Activated T-helper 1 cell treated with anti-CD3 and anti-CD28 coated beads, Interleukin-2, amount 50 U/mL, for 16 hours (primary cell): Measurements from ENCODE around the gene NAP1L4.

ENCODE experiments used
- DNase-seq, 2 donors: peaks; one replicate each; pipeline ENCODE4 v3.0.0-alpha.2; 2020; ENCODE audit warnings: low read depth in 1 of 2, low spot score in 1 of 2

The NAP1L4 gene

DNA sequence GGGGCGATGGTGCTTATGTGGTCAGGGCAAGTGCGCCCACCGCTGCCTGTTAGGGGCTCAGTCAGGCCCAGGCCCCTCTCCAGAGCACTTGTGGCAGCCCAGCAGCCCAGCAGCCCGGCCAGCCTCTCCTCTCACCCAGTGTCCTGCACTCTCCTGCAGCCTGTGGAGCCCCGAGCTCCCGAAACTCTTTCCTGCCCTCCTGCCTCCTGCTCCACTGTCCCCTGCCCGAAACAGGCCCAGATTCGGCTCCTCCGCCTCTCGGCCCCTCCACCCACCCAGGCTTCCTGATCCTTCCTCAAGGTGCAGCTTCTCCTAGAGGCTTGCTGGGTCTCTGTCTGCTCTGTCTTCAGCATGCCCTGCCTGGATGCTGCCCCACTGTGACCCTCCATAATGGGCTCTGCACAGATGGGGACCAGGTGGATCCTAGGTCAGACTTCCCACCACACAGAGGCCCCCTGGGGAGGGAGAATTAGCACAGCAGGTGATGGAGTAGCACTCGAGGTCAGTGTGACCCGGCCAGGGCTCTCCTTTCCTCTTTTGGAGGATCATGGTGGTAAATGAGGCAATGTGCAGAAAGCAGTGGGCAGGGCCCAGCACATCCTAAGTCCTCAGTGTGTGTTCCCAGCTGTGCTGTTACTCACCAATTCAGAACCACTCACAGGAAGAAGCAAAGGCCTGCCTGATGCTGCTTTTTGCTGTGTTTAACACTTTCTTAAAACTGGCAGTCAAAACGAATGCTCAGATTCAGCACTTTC lies 18.6 kb upstream of the NAP1L4 start:
- no peak for DNase-seq

DNA sequence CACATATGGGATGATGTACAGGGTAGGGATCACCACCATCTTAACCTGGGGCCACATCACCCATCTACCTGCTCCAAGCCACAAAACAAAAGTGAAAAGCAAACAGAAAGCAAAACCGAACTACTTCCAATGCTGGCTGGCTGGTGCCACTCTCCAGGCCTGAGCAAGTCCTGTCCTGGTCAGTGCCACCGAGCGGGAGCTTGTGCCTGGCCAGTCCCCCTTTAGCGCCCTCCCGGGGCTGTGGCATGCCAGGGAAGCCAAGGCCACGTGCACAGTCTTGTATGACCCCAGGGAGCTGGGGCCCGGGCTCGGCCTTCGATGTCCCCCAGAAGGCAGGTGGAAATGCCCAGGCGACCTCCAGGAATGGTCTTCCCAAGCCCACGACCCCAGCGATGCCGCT lies 17.9 kb upstream of the NAP1L4 start:
- DNase-seq: no peak

GRCh38 chr11:3009481-3009880 lies 17.4 kb upstream of the NAP1L4 start:
- no peak for DNase-seq

- no peak for DNase-seq
These were observed 16.7 kb upstream of the NAP1L4 start for GRCh38 chr11:3008746-3009336.

GRCh38 chr11:3007404-3008010 lies 15.4 kb upstream of the NAP1L4 start:
- no peak for DNase-seq

- DNase-seq: no peak
These were observed 14.6 kb upstream of the NAP1L4 start for GRCh38 chr11:3006505-3007260.

GRCh38 chr11:3004481-3004880 lies 12.4 kb upstream of the NAP1L4 start:
- no peak for DNase-seq

- DNase-seq: no peak
These were observed 11.5 kb upstream of the NAP1L4 start for GRCh38 chr11:3003396-3004231.

DNA sequence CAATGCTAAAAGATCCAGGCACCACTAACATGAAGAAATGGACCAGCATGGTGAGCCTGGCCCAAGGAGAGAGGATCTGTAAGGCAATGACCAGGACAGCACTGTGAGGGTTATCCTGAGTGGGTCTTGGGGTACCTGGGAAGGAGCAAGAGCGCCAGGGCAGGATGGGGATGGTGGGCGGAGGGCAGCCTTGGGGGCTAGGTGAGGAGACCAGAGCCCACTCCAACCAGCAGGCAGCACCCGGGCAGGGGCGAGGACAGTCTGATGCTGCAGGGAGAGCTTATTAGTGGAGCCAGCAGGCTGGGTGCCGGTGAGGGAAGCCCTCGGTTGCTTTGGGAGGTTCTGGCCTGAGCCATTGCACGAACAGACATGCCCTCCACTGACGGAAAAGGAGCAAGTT lies 10.7 kb upstream of the NAP1L4 start:
- DNase-seq: no peak

DNA sequence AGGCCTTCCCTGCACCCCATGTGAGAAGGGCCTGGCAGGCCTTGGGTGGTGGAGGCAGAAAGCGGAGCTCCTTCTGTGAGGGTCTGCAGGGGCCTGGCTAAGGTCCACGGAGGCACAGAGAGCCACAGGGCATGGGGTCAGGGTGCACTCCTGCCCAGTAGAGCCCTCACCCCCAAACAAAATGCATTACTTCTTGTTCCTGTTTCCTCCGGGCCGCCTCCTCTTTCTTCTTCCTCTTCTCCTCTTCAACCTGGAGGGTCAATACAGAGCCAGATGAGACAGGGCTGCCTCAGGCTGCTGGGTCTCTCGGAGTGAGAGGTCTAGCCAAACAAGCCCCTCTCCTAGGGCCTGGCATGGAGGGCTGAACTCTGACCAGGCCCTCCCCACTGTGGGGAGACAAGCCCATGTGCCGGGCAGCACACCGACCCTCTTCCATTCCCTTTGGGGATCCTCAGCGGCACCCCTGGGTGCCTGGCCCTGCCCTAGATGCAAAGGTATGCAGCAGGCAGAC lies 10.3 kb upstream of the NAP1L4 start:
- DNase-seq: no peak

DNA sequence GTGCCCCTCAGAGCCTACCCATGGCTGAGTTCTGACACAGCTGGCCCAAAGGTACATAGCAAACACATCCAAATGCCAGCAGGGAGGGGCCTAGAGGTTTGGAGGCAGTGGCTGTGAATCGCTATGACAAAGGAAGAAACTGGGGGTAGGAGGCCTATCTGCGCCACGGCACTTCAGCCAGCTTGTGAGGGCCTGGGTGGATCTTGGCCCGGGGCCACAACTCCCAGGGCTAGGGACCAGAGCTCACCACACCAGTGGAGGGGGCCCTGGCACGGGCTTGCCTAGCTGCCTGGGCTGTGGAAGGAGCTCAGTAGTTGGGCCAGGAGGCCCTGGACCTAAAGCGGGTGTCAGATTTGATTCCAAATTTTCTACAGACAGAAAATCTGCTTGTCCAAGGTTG lies 9.4 kb upstream of the NAP1L4 start:
- DNase-seq: no peak

DNA sequence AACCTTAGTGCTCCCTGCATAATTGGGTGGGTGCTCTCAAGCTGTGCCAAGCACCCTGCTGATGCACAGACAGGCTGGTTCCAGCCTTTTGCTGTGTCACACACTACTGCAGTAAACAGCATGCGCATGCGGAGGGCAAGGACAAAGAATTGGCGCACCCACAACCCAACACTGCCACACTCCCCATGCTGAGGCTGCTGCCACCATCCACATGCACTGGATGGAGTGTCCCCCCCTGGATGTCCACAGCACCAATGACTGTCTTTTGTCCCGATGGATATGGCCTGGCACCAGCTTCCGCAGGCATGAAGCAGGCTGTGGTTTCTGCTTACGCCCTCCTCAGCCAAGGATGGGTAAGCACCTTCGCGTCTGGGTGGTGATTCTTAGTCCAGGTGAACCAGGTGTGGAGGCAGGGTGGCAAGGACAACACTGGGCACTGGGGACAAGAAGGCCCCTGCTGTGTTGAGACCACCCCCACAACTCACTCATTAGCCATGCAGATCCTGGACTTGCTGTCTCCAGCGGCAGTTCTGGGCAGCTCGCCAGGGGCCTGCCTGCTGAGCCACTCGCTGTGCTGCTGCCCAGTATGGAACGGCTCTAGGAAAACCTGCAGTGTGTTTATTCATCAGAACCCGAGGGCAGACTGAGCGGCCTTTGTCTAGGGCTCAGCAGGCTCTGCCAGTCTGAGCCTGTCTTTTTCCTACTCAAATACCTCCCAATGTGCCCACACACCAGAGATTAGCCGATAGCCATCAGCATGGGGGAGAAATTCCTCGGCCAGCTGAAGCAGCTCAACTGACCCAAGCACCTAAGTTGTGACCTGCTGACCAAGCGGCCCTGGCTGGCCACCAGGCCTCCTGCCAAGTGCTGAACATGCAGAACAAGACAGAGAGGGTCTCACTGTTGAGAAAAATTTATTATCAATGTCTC lies 8.2 kb upstream of the NAP1L4 start:
- no peak for DNase-seq

DNA sequence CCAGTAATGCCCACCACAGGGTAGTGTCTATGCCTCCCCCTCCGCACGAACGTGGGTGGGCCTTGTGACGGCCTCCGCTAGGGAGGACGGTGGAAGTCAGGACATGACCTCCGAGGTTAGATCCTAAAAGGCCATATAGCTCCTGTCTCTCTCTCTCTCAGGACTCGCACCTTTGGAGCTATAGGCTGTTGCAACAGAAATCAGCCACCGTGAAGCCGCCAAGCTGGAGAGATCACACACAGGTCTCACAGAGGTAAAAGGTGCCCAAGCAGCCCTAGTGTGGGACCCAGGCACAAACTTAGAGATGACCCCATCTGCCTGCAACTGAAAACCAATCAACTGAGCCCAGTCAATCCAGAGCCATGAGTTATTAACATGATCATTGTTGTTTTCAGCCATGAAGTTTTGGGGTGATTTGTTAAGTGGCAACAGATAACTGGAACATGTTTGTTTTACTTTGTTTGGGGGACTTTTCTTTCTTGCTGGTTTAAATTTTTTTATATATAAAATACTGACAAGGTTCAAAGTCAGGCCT lies 7.4 kb upstream of the NAP1L4 start:
- no peak for DNase-seq

DNA sequence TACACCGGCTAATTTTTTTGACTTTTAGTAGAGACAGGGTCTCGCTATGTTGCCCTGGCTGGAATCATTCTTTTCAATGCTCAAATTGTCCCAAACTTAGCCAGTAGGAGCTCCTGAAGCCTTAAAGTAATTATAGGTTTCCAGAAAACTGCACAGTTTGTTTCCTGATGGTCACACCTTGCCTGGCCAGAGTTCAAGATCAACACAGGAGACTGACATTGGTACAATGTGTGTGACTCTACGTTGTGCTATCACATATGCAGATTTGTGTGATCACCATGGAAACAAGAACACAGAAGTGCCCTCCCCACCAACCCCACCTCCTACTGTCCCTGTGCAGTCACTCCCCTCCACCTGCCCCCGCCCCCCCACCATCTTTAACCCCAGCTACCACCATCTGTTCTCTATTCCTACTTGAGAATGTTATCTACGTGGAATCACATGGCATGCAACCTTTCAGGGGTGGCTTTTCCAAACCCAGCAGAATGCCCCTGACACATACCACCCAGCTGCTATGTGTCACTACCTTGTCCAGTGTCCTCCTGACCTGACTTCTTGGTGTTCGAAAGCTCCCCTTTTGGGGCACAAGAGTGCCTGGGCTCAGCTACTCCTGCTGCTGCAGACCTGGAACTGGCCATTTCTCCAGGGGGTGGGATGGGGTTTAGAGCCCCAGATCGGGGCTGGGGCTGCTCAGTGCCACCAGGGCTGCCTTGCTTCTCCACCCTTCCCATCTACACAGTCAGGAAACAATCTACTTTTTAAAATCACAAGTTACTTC lies 6.1 kb upstream of the NAP1L4 start:
- DNase-seq: no peak

GRCh38 chr11:2997406-2997805 lies 5.3 kb upstream of the NAP1L4 start:
- no peak for DNase-seq

DNA sequence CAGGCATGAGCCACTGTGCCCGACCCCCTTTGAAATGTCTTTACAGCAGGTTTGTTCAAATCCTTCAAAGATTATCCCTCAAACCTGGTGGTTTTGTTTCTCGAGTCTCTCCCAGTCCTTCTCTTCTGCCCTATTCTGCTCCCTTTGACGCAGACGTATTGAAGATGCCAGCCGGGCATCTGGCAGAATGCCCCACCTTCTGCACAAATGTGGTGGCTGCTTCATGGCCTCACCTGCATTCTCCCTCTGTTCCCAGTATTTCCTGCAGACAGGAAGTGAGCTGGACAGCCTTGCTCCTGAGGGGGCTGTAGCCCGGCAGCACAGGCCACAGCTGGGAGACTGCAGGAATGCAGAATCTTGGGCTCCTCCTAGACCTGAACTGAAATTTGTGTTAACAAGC lies 4.8 kb upstream of the NAP1L4 start:
- no peak for DNase-seq

DNA sequence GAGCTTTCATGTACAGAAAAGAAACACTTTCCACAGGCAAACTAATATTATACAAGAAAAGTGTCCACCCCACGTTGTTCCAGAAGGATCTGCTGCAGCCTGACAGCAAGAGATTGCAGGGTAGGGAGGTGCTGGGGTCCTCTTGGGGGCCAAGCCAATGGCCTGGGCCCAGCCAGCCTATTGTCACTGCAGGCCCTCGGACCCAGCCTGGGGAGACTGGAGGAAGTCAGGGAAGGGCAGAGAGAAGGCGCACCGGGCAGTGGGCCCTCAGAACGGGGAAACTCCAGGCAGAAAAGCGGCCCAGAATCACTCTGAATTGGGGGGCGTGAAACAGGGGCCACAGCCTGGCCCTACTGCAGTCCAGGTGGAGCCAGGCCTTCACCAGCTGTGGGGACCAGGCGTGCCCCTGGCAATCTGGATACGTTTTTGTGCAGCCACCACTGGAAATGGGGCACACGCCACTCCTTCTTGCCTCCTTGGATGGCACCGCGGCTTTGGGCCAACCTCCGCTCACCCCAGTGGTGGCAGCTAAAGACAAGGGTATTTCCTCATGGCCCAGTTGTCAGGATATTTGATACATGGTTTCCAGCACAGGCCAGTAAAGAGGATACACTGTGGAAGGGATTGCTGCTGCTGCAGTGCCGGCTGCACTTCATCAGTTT lies 3.9 kb upstream of the NAP1L4 start:
- DNase-seq: no peak

DNA sequence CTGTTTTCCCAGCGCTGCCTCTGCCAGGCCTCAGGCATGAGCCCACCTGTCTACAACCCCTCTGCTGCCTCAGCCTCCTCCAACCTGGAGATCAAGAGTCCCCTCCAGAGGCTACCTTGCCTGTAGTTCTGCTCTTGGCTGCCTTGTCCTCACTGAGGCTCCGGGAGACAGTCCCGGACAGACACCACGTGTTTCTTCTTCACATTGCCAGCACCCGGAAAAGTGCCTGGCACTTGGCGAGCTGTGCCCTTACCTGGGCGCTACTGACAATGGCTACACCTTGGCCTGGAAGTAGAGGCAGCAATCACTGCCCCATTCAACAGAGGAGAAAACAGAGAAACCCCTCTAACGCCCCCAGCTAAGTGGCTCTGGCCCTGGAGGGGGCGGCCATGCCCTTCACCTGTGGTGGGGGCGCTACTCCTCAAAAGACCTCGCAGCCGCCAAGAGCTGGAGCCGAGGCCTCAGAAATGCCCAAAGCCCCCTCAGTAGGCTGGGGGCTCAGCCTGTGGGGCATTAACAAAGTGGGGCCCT lies 3.0 kb upstream of the NAP1L4 start:
- no peak for DNase-seq
